ENCODE data around the gene SPTBN1. TPM values are rescaled to one million over a fixed set of nuclear protein-coding genes. Genes with fewer than 3 reads are reported as not detected.
"Not testable (repeated sequence)": the region's sequence is repeated elsewhere in the genome, so short reads cannot be mapped to it uniquely, and the experiment has no call there.

Gene SPTBN1
- total RNA-seq, 1 experiment from 2014 or later: 34.9 TPM

GRCh38 chr2:54470266-54470938 is 14.3 kb downstream of the SPTBN1 start:
- no peak for DNase-seq (ENCODE audit: low spot score)

GRCh38 chr2:54471221-54471711 is 15.1 kb downstream of the SPTBN1 start:
- DNase-seq (ENCODE audit: low spot score): peak; percentile 51

DNA sequence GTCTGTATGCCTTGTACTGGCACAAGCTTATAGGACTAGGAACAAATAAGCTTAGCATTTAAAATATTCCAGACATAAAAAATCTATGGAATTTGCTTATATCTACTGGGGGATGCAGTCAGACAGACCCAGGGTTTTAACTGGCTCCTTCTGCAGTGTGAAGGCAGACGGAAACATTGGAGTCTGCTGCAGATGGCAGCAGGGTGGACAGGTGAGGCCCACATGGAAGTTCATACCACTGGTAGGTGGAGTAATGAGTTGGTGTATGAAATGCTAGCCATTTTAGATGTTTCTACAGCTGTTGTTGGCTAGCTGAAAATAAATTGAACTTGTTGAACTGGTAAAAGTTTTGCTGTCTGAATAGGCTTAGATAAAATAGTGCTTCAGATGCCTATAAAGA is 17.7 kb downstream of the SPTBN1 start:
- DNase-seq (ENCODE audit: low spot score): no peak

GRCh38 chr2:54475285-54475684 is 19.2 kb downstream of the SPTBN1 start:
- DNase-seq (ENCODE audit: low spot score): no peak

DNA sequence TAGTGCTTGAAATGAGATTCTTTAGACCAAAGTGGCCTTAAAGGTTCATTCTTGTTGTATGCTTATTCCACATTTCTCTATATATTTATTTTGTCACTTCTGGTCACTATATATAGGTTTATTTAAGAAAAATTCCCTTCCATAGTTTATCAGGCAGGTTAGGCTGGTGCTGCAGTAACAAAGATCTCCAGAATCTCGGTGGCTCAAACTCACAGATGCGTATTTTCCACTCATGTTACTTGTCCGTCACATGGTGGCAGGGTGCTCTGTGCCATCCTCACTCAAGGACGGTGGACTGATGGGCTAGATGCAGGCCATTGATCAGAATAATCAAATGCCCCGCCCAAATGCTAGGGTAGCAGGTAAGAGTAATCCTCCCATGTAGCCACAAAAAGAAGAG is 19.8 kb downstream of the SPTBN1 start:
- DNase-seq (ENCODE audit: low spot score): no peak

DNA sequence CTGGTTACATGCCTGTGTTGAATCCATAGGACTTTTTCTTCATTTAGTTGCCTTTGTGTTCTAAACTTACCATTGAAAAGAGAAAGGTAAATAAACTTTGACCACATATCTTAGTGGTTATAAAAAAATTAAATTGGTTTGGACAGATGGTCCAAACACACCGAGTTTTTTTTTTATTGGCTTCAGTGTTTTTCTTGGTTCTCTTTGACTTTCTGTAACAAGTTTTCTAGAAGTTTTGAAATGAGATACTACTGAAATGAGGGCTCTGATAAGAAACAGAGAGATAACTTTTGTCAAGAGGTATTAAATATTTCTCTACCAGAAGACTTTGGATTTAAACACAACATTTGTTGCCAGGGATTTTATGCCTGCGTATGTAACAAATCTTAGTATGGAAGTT is 20.7 kb downstream of the SPTBN1 start:
- DNase-seq (ENCODE audit: low spot score): no peak

GRCh38 chr2:54477896-54478295 is 21.8 kb downstream of the SPTBN1 start:
- no peak for DNase-seq (ENCODE audit: low spot score)

DNA sequence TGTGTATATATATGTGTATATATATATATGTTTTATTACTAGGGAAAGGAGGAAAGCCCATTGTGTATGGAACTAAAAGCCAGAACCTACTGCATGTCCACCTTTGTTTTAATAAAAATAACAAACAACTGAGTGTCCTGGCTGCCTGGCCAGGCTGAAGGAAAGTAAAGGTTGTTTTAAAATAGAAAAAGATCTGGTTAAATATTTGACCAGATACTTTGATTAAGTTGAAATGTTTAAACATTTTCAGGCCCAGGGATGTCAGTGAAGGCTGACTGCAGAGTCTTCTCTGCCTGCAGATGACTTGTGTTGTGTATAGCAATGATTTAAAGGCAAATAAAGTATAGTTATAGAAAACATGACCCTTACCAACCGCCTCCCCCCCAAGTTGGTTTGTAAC is 22.8 kb downstream of the SPTBN1 start:
- DNase-seq (ENCODE audit: low spot score): no peak

DNA sequence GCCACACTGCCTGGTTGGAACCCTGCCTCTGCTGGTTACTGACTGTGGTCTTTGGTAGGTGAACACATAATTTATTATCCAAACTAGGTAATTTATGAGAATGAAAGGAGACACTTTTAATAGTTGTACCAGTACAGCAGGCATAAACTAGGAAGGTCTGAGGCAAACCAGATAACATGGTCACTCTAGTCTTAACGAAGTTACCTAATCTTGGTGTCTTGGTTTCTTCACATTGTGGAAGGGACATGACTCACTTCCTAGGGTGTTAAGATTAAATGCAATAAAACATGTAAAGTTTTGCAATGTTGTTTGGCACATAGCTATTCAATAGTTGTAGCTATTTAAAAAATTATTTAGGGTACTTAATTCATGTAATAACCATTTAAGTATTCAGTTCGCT is 23.3 kb downstream of the SPTBN1 start:
- DNase-seq (ENCODE audit: low spot score): no peak

DNA sequence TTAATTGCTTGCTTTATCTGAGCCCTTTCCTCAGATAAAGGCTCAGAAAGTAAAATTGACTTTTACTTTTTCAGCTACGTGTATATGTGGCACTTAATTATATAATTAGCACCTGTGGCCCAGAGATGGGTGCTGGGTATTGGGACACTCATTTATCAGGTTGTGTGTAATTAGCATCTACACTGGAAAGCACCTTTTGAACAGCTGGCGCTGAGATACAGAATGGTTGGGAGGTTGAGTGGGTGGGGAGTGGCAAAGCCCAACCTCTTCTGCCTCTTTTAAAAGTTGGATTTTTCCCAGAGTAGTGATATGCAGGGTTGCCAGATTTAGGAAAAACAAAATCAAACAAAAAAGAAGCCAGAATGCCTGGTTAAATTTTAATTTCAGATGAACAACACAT is 23.9 kb downstream of the SPTBN1 start:
- no peak for DNase-seq (ENCODE audit: low spot score)

DNA sequence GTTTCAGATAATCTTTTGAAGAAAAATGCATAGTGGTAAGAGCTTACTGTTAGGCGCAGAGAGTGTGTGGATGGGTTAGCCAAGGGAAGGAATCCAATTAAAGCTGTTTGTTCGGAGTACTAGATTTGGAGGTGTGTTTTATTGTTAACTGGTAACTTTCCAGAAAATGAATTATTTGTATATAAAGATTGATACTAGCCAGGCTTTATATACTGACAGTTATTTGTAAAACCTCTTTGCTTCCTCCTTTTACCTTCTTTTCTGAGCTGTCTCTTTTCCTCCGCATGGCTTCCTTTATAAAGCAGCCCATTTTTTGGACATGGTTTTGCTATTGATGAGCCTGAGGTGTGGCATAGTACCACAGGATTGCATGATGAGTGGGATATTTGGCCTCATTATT is 25.6 kb downstream of the SPTBN1 start:
- DNase-seq (ENCODE audit: low spot score): no peak

DNA sequence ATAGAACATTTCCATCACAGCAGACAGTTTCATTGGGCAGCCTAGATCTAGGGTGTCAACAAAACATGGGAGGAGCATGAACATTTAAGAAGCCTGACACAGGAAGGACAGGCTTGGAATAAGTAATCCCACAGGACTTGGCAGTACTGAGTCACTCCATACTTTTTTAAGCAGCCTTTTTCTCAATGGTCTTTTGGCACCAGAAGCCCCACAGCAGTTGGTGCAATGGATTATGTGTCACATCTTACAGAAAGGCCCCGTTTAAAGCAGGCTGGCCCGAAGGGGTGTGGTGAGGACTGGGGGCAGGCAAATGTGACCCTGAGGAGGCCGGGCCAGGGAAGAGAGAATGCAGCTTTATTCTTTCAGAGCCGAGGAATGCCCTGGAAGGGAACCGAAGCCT is 26.6 kb downstream of the SPTBN1 start:
- DNase-seq (ENCODE audit: low spot score): peak; percentile 61

DNA sequence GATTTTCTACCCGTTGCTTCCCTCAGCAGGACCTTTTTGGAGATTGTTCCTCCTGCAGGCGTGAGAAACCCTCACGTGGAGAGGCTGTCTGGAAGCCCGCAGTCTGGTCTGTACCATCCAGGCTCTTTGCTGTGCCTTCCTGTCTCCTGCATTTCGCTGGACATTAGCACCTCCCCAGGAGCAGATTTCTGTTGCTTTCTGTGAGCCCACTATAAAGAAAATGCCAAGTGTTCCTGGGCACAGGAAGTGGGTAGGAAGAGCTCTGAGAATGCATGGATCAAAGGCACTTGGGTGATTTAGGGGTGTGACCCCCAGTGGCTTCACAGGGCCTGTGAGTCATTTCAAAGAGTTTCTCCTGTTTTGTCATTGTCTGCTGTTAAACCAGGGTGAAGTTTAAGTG is 27.3 kb downstream of the SPTBN1 start:
- peak; percentile 55 for DNase-seq (ENCODE audit: low spot score)

DNA sequence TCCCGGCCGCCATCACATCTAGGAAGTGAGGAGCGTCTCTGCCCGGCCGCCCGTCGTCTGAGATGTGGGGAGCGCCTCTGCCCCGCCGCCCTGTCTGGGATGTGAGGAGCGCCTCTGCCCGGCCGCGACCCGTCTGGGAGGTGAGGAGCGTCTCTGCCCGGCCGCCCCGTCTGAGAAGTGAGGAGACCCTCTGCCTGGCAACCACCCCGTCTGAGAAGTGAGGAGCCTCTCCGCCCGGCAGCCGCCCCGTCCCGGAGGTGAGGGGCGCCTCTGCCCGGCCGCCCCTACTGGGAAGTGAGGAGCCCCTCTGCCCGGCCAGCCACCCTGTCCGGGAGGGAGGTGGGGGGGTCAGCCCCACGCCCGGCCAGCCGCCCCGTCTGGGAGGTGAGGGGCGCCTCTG is 29.6 kb downstream of the SPTBN1 start:
- not testable (repeated sequence) for DNase-seq (ENCODE audit: low spot score)

DNA sequence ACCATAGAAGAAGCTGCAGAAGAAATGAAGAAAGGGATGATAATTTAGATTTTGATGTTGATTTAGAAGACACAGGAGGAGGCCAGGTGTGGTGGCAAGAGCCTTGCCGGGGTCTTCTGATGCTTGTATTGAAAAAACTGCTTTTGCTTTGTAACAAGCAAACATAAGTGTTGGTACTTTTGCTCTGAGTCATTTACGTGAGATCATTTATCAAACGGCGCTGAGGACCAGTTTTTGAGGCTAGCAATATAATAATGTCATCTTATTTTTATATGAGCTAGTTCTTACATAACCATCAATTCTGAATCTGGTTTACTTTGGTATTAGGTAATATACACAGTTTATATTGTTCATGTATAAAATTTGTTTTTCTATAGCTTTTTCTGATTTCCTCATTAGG is 30.6 kb downstream of the SPTBN1 start:
- no peak for DNase-seq (ENCODE audit: low spot score)

DNA sequence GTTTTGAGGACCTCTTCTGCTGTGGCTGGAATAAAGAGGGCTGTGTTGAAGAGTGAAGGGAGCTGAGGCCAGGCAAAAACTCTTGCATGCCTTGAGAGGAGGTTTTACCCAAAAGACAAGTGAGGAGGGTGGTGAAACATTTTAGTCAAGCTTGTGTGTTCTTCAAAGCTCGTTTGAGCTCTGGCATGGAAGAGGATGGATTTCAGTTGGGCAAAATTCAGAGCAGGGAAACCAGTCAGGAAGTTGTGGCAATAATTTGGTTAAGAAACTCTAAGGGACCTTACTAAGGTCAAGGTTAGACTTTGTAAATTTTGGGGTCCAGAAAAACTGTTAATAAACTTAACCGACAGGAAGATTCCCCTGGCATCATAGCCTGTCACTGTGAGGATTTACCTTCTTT is 34.7 kb downstream of the SPTBN1 start:
- DNase-seq (ENCODE audit: low spot score): no peak

DNA sequence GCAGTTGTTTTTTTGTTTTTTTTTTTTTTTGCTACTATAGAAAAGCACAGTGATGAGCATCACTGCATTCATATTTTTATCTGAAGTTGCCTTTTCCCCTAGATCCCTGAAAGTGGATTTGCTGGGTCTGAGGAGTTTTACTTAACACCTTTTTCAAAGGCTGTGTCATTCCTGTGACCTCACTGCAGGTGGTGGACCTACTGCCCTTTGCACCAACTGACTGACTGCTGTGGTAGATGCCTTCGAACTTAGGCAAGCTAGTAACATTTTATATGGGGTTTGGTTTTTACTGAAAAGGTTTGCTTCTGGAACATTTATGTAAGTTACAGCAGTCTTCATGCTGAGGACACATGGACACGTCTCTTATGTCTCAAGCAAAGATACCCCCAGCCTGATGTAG is 36.2 kb downstream of the SPTBN1 start:
- no peak for DNase-seq (ENCODE audit: low spot score)

DNA sequence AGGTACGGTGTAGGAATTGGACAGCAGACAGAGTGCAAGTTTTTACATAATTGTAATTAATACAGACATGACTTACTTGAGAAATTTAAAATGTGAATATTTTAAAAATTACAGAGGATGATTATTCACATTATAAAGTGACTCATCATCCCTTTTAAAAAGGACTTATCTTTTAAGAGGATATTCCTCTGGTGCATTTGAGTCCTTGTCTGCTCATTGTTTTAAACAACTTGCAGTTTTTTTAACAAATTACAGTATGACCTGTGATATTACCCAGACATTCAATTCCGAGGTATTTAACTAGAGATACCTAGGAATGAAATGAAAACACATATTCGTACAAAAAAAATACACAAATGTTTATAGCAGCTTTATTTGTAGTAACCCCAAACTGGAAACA is 38.0 kb downstream of the SPTBN1 start:
- no peak for DNase-seq (ENCODE audit: low spot score)

- DNase-seq (ENCODE audit: low spot score): no peak
Measured at GRCh38 chr2:54496920-54497319, 40.8 kb downstream of the SPTBN1 start.

DNA sequence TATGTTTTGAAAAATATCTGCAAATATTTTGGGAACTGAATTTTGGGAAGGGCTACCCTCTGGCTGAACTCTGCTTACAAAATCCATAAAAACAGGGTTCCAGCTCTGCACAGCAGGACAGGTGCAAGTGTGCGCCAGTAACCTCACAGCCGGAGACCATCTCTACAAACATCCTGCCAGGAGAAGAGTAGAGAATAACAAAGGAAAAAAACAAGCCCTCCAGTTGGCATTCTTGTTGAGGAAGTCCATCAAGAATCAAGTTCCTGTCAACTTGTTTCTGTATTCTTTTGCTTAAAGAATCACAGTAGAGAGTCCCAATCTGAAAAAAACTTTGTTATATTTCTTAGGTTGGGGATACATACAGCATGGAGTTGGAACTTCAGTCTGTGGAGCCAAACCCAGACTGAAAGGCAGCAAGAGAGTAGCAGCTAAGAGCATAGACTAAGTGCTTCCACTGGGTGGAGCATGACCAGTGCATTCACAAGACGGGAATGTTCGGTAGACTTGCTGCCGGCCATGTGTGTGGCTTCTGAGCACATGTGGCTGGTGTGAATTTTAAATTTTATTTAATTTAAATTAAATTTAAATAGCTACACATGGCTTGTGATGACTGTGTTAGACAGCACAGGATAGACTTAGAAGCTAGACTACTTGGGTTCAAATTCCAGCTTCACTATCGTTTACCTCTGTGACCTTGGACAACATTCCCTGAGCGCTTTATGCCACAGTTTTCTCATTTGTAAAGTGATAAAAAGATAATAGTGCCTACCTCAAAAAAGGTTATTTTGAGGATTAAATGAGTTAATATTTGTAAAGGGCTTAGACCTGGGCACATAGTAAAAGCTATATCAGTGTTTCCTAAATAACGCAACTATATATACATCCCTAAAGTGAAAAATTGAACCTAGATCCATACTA is 41.9 kb downstream of the SPTBN1 start:
- DNase-seq (ENCODE audit: low spot score): no peak

DNA sequence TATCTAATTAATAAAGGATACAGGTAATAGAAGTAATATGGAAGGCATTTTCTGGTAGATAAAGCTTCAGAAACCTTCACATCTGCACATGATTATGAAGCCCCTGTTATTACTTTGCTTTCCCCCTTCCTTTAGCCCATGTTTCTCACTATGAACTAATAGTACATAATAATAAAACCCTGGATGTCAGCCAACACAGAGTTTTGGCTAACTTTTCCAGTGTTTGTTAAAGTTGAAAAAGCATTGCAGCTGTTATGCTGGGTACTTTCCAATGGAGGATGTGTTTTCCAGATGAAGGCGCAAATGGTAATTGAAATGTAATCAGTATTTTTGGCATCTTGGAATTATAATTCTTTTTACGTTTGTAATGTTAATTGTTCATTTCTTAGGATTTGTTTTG is 43.5 kb downstream of the SPTBN1 start:
- no peak for DNase-seq (ENCODE audit: low spot score)

- DNase-seq (ENCODE audit: low spot score): no peak
Measured at GRCh38 chr2:54500404-54501205, 44.5 kb downstream of the SPTBN1 start.

Measured in H4 (cell line).